VCaP (cell line): ENCODE data around the gene RRBP1.
A peak's percentile ranks its signal among the peaks of the same experiment; 100 is the strongest.

Source experiments
- H3K27ac ChIP-seq: fragments of 450-650 bp; 2 replicates; pipeline ENCODE4 v1.5.1; 2017
- TF ChIP-seq, protein P1 (sequence below): fragments of 450-650 bp; conservative IDR thresholded peaks from 2 replicates; pipeline ENCODE4 v1.5.1; 2017; ENCODE audit warnings: mild to moderate bottlenecking, moderate library complexity

The RRBP1 gene

DNA sequence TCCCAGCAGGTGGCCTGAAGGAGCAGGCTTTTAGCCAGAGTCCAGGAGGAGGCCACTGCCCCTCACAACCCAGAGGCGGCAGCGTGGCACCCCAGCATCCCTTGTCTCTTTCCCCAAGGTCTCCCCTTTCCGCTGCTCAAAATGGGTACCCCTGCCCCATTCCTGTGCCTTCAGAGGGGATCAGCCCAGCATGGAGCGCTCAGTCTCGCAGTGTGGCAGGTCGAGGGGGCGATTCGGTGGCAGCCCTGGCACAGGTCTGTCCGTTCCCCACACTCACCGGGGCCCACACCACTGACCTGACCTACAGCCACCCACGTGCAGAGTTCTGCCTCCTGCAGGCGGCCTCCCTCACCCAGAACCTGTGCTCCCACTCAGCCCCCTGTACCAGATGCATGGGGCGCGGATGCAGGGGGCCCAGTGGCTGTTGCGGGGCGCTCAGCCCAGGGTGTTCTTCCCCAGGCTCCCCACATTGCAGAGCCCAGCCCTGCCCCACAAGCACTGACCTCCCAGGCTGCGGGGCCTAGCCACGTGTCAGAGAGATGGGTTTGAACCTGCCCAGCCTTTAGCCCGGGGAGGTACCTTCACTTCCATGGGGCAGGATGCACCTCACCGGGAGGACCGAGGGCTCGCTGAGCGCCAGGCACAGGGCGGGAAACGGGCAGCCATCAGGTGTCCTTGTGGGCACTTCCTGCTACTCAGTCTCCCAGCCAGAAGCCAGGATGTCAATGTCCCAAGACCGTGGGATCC lies 70.3 kb downstream of the RRBP1 start:
- TF ChIP-seq, protein P1, sequence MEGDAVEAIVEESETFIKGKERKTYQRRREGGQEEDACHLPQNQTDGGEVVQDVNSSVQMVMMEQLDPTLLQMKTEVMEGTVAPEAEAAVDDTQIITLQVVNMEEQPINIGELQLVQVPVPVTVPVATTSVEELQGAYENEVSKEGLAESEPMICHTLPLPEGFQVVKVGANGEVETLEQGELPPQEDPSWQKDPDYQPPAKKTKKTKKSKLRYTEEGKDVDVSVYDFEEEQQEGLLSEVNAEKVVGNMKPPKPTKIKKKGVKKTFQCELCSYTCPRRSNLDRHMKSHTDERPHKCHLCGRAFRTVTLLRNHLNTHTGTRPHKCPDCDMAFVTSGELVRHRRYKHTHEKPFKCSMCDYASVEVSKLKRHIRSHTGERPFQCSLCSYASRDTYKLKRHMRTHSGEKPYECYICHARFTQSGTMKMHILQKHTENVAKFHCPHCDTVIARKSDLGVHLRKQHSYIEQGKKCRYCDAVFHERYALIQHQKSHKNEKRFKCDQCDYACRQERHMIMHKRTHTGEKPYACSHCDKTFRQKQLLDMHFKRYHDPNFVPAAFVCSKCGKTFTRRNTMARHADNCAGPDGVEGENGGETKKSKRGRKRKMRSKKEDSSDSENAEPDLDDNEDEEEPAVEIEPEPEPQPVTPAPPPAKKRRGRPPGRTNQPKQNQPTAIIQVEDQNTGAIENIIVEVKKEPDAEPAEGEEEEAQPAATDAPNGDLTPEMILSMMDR: peak; percentile 65
- H3K27ac ChIP-seq: peak overlapping the region; percentile 97

DNA sequence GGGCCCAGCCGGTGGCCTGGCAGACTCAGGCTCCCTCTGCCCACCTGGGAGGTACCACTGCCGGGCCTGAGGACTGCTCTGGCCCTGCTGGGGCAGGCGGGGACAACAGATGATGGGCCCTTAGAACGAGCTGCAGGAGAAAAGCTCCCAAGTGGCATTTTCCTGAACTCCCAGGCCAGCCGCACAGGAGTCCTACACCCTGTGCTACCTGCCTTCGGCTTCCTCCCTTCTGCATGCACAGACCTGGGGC lies 70.8 kb downstream of the RRBP1 start:
- TF ChIP-seq, protein P1: no peak

DNA sequence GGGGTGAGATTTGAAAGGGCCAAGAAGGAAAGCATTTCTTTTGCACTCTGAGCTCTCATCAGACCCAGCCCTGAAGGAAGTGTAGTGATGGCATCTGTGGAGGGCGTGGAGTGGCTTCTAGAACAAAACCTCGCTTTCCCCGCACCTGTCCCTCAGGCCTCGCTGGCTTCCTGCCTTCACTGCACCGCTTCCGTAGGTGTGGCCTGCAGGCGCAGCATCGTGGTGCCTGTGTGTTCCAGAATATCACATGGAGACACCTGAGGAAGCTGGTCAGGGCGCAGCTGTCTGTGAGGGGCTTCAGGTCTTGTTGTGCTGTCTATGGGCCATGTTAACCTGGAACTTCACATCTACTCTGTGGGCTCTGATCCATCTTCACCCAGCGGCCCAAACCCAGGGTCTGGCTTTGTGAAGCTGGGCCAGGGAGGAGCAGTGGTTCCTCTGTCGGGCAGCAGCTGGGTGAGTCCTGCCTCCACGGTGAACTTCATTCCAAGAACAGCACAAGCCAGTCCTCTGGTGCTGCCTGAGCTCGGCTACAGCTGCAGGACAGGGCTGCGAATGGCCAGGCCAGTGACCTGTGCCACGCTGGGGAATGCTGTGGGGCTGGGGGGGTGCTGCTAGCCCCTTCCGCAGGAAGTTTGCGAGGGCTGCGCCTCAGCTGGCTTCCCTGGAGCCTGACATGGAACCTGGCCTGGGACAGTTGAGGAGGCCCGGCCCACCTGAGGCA lies 71.3 kb downstream of the RRBP1 start:
- H3K27ac ChIP-seq: peak overlapping the region; percentile 97
- TF ChIP-seq, protein P1: no peak

More for the DNA sequence above, 70.8 kb downstream of the RRBP1 start:
- H3K27ac ChIP-seq: peak overlapping the region; percentile 97

DNA sequence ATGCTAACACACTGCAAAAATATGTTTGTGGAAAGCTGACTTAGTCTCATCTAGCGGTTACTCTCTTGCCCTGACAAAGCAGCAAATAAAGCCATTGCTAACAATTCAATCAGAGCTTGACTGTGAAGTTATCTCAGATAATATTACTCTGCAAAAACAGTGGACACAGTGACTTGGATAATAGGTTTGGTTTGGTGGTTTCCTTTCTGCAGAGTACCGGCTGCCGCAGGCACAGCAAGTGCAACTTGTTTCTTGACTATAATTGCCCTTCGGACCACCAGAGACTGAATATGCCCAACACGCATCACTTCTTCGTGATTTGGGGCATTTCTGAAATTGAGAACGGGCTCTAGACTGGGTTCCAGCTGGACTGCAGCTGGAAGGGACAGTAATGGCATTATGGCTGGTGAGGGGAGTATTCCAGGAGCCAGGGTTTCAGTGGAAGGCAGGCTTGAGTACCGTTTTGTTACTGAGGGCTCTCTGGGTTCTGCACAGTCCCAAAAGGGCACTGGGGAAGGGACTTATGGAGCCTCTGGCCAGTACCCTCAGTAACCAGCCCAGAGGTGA lies 72.1 kb downstream of the RRBP1 start:
- peak overlapping the region; percentile 97 for H3K27ac ChIP-seq
- TF ChIP-seq, protein P1: no peak

DNA sequence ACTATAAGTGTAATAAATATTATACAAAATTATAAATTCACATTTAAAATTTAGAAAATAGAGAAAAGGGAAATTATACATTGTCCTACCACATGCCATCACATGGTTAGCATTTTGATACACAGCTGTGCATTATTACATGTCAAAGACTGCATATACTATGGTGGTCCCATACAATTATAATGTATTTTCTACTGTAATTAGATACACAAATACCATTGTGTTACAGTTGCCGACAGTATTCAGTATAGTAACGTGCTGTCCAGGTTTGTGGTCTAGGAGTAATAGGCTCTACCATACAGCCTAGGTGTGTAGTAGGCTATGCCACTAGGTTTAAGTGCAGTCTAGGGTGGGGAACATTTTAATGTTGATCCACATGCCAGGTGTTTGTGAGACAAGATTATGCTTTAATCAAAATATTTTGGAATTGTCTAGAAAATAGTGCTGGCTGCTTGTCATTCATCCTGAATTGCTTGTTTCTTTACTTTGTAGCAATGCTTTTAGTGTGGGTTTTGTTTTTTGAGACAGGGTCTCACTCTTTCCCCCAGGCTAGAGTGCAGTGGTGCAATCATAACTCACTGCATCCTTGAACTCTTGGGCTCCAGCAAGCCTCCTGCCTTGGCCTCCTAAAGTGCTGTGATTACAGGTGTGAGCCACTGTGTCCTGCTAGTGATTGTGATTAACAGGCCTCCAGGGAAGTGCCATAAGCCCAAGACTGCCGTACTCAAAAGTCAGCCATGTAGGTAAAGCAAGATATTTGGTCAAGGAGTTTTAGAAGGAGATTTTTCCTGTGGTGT lies 73.1 kb downstream of the RRBP1 start:
- H3K27ac ChIP-seq: peak overlapping the region; percentile 97; the same call in 1 of the 2 replicates
- TF ChIP-seq, protein P1: no peak

DNA sequence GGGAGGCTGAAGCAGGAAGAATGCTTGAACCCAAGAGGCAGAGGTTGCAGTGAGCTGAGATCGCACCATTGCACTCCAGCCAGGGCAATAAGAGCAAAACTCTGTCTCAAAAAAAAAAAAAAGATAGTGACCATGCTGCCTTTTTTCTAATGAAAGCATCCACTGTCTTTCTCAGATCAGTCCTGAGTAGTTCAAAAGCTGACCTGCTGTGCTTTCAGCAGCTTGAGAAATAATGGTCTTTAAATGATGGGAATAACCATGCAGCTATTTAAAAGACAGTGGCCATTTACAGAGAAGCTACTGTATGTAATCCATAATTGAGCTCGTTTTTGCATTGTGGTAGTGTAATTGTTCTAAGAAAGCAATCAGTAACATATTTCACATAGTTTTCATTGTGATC lies 76.0 kb downstream of the RRBP1 start:
- peak overlapping the region; percentile 97 for H3K27ac ChIP-seq
- TF ChIP-seq, protein P1: no peak

DNA sequence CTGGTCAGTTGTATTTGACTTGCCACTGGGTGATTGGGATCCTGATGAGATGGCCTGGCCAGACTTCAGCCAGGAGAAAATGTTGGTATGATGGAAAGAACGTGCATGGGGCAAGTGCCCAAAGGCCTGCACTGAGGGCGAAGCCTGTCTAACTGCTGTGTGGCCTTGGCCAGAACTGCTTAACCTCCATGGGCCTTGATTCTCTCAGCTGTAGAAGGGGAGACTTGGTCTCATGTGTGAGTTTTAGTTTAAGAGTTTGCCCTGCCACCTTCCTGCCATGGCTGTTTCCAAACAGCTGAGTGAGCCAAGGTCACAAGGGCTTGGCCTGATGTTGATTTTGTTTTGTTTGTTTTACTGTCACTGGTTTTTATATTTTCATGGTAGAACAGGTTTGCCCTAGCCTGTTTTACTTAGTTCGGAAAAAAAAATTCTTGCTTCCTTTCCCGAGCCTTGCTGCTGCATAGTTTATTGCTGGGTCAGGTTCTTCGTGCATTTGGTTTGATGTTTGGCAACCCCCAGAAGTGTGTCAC lies 76.8 kb downstream of the RRBP1 start:
- peak overlapping the region; percentile 97 for H3K27ac ChIP-seq
- TF ChIP-seq, protein P1: no peak
